Measurements from ENCODE around the gene MYRFL.

MYRFL gene

DNA sequence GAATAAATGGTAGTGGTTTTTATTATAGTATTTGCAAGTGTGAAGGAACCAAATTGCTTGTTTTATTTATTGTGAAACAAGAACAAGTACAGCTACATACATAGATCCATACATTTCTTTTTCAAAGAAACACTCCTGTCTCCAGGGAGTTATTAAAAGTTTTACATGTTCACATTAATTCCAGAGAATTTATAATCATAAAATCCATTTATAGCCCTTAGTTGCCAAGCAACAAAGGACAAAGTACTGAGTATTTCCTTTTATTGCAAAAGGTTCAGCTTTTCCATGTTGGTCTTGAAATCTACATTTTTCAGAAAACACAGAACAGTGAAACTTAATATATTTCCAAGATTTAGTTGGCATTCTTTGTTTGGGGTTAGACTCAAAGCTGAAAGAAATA, 9.5 kb downstream of the MYRFL start:
- no peak for TF ChIP-seq GATA3 (IDR thresholded peaks at IDR 0.05; ENCODE audit: low read depth, low read length)
- no peak for TF ChIP-seq GATA2 (IDR thresholded peaks at IDR 0.05; ENCODE audit: low read depth, low read length)

GRCh38 chr12:69835081-69835480, 10.1 kb downstream of the MYRFL start:
- no peak for TF ChIP-seq GATA3 (IDR thresholded peaks at IDR 0.05; ENCODE audit: low read depth, low read length)
- no peak for TF ChIP-seq GATA2 (IDR thresholded peaks at IDR 0.05; ENCODE audit: low read depth, low read length)

DNA sequence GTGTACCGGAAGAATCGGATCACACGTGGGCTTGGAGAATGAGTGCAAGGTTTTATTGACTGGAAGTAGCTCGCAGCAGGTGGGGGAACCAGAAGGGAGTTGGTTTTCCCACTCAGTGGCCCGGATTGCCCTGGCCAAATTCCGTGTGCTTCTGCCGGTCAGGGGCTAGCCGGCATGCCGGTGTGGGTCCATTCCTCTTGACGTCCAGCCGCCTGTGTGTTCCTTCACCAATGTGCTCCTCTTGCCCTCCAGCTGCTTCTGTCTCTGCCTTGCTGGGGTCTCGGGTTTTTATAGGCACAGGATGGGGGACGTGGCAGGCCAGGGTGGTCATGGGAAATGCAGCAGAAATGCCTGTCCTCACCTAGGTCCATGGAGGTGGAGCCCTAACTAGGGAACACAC, 11.0 kb downstream of the MYRFL start:
- TF ChIP-seq GATA2 (IDR thresholded peaks at IDR 0.05; ENCODE audit: low read depth, low read length) (no peak), GATA3 (IDR thresholded peaks at IDR 0.05; ENCODE audit: low read depth, low read length) (no peak)

- TF ChIP-seq GATA3 (IDR thresholded peaks at IDR 0.05; ENCODE audit: low read depth, low read length) (no peak), GATA2 (IDR thresholded peaks at IDR 0.05; ENCODE audit: low read depth, low read length) (no peak)
Measured at GRCh38 chr12:69837191-69837590, 12.2 kb downstream of the MYRFL start.

DNA sequence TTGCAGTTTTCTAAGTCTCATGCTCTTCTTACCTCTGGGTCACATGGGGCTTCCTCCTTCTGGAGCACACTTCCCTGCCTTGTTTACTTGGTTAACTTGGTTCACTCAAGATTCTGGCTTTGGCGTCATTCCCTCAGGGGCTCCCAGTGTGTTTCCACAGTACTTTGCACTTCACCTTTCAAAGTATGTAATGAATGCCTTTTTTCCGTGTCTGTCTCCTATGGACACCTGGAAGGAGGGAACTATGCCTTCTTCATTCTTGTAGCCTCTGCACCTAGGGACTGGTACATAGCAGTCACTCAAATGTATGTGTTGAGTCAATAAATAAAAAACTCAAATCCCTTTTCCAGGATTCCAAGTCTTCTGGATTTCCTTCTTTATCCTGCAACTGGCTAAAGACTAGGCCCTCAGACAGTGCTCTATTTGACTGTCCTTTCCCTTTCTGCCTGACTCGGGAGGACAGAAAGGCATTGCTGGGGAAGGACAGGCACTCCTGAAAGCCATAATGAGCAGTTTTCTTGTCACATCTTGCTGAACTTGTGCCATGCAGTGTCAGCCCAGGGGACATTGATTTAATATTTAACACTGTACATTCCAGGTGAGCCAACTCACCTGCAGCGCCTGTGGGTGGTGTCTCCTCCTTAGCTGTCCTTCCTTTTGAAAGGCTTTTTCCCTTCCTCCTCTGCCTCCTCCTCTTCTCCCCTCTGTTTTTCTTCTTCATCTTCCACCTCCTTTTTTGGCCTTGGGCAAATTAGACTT, 12.8 kb downstream of the MYRFL start:
- no peak for TF ChIP-seq GATA2 (IDR thresholded peaks at IDR 0.05; ENCODE audit: low read depth, low read length)
- no peak for TF ChIP-seq GATA3 (IDR thresholded peaks at IDR 0.05; ENCODE audit: low read depth, low read length)

GRCh38 chr12:69840727-69841126, 15.7 kb downstream of the MYRFL start:
- TF ChIP-seq GATA2 (IDR thresholded peaks at IDR 0.05; ENCODE audit: low read depth, low read length) (no peak), GATA3 (IDR thresholded peaks at IDR 0.05; ENCODE audit: low read depth, low read length) (no peak)

- TF ChIP-seq GATA3 (IDR thresholded peaks at IDR 0.05; ENCODE audit: low read depth, low read length): no peak
- TF ChIP-seq GATA2 (IDR thresholded peaks at IDR 0.05; ENCODE audit: low read depth, low read length): no peak
Measured at GRCh38 chr12:69843608-69844007, 18.6 kb downstream of the MYRFL start.

DNA sequence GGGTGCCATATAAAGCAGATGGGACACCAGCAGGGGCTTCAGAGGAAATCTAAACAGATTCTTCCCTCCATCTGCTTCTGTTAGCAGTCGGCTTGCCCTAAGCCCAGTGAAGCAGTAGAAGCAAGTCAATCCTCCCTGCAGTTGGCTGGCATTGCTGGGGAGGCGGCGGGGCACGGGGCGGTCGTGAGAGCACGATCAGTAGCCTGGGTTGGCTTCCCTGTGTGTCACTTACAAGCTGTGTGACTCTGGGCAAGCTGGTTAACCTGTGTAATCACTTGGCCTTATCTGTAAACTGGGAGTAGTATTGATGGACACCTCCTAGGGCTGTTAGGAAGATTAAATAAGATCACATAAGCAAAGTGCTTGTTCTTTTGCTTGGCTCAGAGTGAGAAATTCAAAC, 19.4 kb downstream of the MYRFL start:
- no peak for TF ChIP-seq GATA2 (IDR thresholded peaks at IDR 0.05; ENCODE audit: low read depth, low read length)
- no peak for TF ChIP-seq GATA3 (IDR thresholded peaks at IDR 0.05; ENCODE audit: low read depth, low read length)

DNA sequence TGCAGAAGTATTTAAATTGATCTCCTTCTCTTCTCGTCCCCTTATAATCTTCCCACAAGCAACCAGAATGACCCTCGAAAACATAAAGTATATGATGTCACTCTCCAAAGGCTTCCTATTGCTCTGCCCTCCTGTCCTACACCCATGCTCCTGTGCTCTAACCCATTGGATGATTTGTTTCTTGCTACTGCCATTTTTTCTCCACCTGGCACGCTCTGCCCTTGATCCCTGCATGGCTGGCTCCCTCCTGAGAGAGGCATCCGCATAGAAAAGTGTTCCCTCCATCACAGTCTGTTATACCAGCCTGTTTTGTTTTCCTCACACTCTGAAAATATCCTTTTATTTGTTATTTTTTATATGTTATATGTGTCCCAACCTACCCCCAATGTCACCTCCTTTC, 19.8 kb downstream of the MYRFL start:
- TF ChIP-seq GATA2 (IDR thresholded peaks at IDR 0.05; ENCODE audit: low read depth, low read length) (no peak), GATA3 (IDR thresholded peaks at IDR 0.05; ENCODE audit: low read depth, low read length) (no peak)

DNA sequence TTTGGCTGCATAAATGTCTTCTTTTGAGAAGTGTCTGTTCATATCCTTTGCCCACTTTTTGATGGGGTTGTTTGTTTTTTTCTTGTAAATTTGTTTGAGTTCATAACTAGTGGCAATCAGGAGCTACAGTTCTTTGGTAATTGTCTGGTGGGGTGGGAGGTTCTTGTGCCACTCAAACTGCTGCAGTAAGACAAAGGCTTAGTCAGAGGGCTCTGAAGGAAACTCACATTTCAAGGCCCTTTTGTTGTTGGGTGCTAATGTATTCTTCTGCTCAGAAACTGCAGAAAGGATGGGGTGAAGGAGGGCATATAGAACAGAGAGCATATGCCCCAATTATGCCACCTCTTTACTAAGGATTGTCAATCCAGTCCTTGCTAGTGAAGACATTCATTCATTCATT, 21.9 kb downstream of the MYRFL start:
- TF ChIP-seq GATA2 (IDR thresholded peaks at IDR 0.05; ENCODE audit: low read depth, low read length) (no peak), GATA3 (IDR thresholded peaks at IDR 0.05; ENCODE audit: low read depth, low read length) (no peak)

DNA sequence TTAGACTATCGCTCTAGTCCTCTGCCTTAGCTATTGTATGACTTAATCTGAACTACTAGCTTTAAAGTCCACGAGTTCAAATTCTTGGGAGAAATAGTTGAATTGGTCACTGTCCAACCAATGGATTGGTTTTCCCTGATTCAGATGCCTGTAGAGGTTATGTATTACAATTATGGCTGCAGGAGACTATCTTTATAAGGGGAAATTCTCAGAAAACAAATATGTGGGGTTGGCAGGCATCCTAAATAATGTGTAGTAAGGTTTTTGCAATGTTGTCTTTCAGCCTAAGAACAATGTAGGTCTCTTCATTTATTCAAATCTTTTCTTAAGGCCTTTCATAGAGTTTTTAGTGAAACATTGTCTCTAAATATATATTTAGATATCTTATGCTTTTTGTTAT, 26.9 kb downstream of the MYRFL start:
- no peak for TF ChIP-seq GATA2 (IDR thresholded peaks at IDR 0.05; ENCODE audit: low read depth, low read length)
- TF ChIP-seq GATA3 (IDR thresholded peaks at IDR 0.05; ENCODE audit: low read depth, low read length): no peak

GRCh38 chr12:69866698-69867097, 41.7 kb downstream of the MYRFL start:
- no peak for TF ChIP-seq GATA2 (IDR thresholded peaks at IDR 0.05; ENCODE audit: low read depth, low read length)
- no peak for TF ChIP-seq GATA3 (IDR thresholded peaks at IDR 0.05; ENCODE audit: low read depth, low read length)

GRCh38 chr12:69868695-69869094, 43.7 kb downstream of the MYRFL start:
- TF ChIP-seq GATA2 (IDR thresholded peaks at IDR 0.05; ENCODE audit: low read depth, low read length) (no peak), GATA3 (IDR thresholded peaks at IDR 0.05; ENCODE audit: low read depth, low read length) (no peak)

DNA sequence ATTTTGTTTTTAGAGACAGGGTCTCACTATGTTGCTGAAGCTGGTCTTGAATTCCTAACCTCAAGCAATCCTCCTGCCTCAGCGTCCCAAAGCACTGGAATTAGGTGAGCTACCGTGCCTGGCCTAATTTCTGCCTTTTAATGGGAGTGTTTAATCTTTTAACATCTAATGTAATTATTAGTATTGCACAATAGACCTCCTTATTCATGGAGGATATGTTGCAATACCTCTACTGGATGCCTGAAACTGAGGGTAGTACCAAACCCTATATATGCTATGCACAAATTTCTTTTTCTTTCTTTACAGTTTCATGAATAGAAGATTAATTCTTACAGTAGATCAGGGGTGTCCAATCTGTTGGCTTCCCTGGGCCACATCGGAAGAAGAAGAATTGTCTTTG, 47.8 kb downstream of the MYRFL start:
- no peak for TF ChIP-seq GATA2 (IDR thresholded peaks at IDR 0.05; ENCODE audit: low read depth, low read length)
- no peak for TF ChIP-seq GATA3 (IDR thresholded peaks at IDR 0.05; ENCODE audit: low read depth, low read length)

DNA sequence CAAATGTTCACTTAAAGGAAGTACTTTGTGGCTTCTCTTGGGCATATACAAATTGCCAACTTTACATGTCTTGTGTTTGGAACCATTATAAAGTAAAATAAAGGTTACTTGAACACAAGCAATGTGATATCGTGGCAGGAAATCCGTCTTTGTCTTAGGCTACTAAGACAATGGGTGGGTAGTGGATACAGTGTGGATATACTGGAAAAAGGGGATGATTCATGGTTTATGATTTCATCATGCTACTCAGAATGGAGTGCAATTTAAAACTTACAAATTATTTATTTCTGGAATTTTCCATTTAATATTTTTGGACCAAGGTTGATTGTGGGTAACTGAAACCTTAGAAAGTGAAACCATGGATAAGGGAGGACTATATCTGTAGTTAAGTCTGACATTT, 48.4 kb downstream of the MYRFL start:
- TF ChIP-seq GATA2 (IDR thresholded peaks at IDR 0.05; ENCODE audit: low read depth, low read length) (no peak), GATA3 (IDR thresholded peaks at IDR 0.05; ENCODE audit: low read depth, low read length) (no peak)

DNA sequence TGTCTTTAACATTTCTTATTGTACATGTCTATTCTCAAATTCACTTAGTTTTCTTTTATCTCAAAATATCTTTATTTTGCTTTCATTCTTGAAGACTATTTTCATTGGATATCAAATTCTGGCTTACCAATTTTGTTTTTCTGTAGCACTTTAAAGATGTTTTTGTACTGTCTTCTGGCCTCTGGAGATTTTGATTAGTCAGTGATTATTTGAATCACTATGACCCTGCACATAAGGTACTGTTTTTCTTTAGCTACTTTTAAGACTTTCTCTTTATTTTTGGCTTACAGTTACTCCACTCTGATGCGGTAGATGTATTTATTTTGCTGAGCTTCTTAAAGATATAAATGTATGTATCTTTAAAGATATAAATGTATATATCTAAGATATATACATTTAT, 49.6 kb downstream of the MYRFL start:
- TF ChIP-seq GATA3 (IDR thresholded peaks at IDR 0.05; ENCODE audit: low read depth, low read length): no peak
- no peak for TF ChIP-seq GATA2 (IDR thresholded peaks at IDR 0.05; ENCODE audit: low read depth, low read length)

Data from SH-SY5Y (cell line).